PC-9 (cell line): ENCODE data around the gene GLRA1. TPM values are rescaled to one million over a fixed set of nuclear protein-coding genes. Genes with fewer than 3 reads are reported as not detected.

Experiments used
- BruUV-seq: library from RNA; stranded (reverse); fragments of 400-500 nt; replicated peaks from 2 replicates; lab custom pipeline; 2021; lab: Mats Ljungman, UMichigan
- CTCF ChIA-PET: fragments of 300-600 bp; sonication (Branson Sonifier 250); formaldehyde crosslinking; loops from one replicate; lab custom pipeline; 2022; ENCODE audit warnings: antibody characterized with exemption; lab: Charles Lee
- POLR2A ChIA-PET: fragments of 300-600 bp; sonication (Branson Sonifier 250); formaldehyde crosslinking; loops from one replicate; lab custom pipeline; 2022; ENCODE audit warnings: antibody characterized with exemption; ENCODE audit not compliant: unreplicated experiment; lab: Charles Lee
- DNase-seq, 2 experiments: peaks; one replicate each; pipeline versions ENCODE4 v3.0.0 to v3.0.0-alpha.2; 2015 to 2022; ENCODE audit warnings: mixed read lengths in 1 of 2
- H2AFZ ChIP-seq: fragments of 200-600 bp; sonication (generic); 2 replicates; pipeline ENCODE4 v1.8.1; 2017; ENCODE audit warnings: antibody characterized with exemption
- H3F3A ChIP-seq: fragments of 200-600 bp; sonication (generic); 2 replicates; pipeline ENCODE4 v1.8.1; 2017; ENCODE audit warnings: antibody characterized with exemption, mild to moderate bottlenecking, low read depth; ENCODE audit not compliant: insufficient read depth
- H3K27ac ChIP-seq: fragments of 200-600 bp; sonication (generic); 2 replicates; pipeline ENCODE4 v1.6.1; 2016; ENCODE audit warnings: mixed run types
- H3K27me3 ChIP-seq: fragments of 200-600 bp; sonication (generic); 2 replicates; pipeline ENCODE4 v1.6.1; 2016; ENCODE audit warnings: low read depth, mixed run types; ENCODE audit not compliant: insufficient read depth
- H3K36me3 ChIP-seq: fragments of 200-600 bp; sonication (generic); 2 replicates; pipeline ENCODE4 v1.6.1; 2016; ENCODE audit warnings: low read depth, mixed run types
- H3K4me1 ChIP-seq: fragments of 200-600 bp; sonication (generic); replicated peaks from 2 replicates; pipeline ENCODE4 v1.6.1; 2016; ENCODE audit warnings: mixed run types; ENCODE audit not compliant: insufficient read depth
- H3K4me2 ChIP-seq: fragments of 200-600 bp; sonication (generic); 2 replicates; pipeline ENCODE4 v1.6.1; 2017; ENCODE audit warnings: mixed run types
- H3K4me3 ChIP-seq: fragments of 200-600 bp; sonication (generic); 2 replicates; pipeline ENCODE4 v1.6.1; 2016; ENCODE audit warnings: mixed run types
- H3K79me2 ChIP-seq: fragments of 200-600 bp; sonication (generic); 2 replicates; pipeline ENCODE4 v1.6.1; 2017; ENCODE audit warnings: low read depth, mixed run types
- H3K9me2 ChIP-seq: fragments of 200-600 bp; sonication (generic); 2 replicates; pipeline ENCODE4 v1.8.1; 2017; ENCODE audit warnings: mild to moderate bottlenecking; ENCODE audit not compliant: insufficient read depth
- H3K9me3 ChIP-seq: fragments of 200-600 bp; sonication (generic); 2 replicates; pipeline ENCODE4 v1.8.1; 2016; ENCODE audit warnings: low read depth; ENCODE audit not compliant: insufficient read depth
- H4K20me1 ChIP-seq: fragments of 200-600 bp; sonication (generic); 2 replicates; pipeline ENCODE4 v1.8.1; 2017; ENCODE audit not compliant: insufficient read depth
- EZH2 ChIP-seq: fragments of 200-600 bp; sonication (generic); IDR thresholded peaks from 2 replicates; pipeline ENCODE4 v1.8.0; 2017; ENCODE audit warnings: antibody characterized with exemption, low read depth
- intact Hi-C: fragments of 100-400 bp; cut with micrococcal nuclease; formaldehyde crosslinking; loops from one replicate; pipeline ENCODE4 v1.10.0; 2022; ENCODE audit not compliant: unreplicated experiment
- total RNA-seq: library from RNA; stranded (reverse); gene quantifications from 2 replicates; pipeline ENCODE4 v1.2.3, GENCODE V29; 2021
- TF ChIP-seq, protein P1 (sequence below): fragments of 200-600 bp; sonication (generic); conservative IDR thresholded peaks from 2 replicates; pipeline ENCODE4 v1.6.1; 2017; ENCODE audit warnings: mixed run types, antibody characterized with exemption, mild to moderate bottlenecking, moderate library complexity

The GLRA1 gene
- total RNA-seq, 1 experiment from 2014 or later: not detected

- Histone ChIP-seq H4K20me1 (no peaks in the 10 kb centered on the region), H3K4me3 (no peak overlapping the region), H3F3A (no peaks in the 10 kb centered on the region), H3K79me2 (no peaks in the 10 kb centered on the region), H3K4me2 (no peak overlapping the region), H3K27me3 (peaks cover 18% of the 10 kb centered on the region; the same call in 1 of the 2 replicates), H3K4me1 (no peaks in the 10 kb centered on the region), H3K36me3 (no peaks in the 10 kb centered on the region), H3K9me3 (no peaks in the 10 kb centered on the region), H2AFZ (no peak overlapping the region), H3K9me2 (no peaks in the 10 kb centered on the region), H3K27ac (no peak overlapping the region)
- BruUV-seq: no TSS peak
- no peak for TF ChIP-seq EZH2
- TF ChIP-seq, protein P1, sequence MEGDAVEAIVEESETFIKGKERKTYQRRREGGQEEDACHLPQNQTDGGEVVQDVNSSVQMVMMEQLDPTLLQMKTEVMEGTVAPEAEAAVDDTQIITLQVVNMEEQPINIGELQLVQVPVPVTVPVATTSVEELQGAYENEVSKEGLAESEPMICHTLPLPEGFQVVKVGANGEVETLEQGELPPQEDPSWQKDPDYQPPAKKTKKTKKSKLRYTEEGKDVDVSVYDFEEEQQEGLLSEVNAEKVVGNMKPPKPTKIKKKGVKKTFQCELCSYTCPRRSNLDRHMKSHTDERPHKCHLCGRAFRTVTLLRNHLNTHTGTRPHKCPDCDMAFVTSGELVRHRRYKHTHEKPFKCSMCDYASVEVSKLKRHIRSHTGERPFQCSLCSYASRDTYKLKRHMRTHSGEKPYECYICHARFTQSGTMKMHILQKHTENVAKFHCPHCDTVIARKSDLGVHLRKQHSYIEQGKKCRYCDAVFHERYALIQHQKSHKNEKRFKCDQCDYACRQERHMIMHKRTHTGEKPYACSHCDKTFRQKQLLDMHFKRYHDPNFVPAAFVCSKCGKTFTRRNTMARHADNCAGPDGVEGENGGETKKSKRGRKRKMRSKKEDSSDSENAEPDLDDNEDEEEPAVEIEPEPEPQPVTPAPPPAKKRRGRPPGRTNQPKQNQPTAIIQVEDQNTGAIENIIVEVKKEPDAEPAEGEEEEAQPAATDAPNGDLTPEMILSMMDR: no peak
- CTCF ChIA-PET: no interaction called here
- intact Hi-C loops: no loop called here
- no peak for DNase-seq
- POLR2A ChIA-PET: no interaction called here
These were observed 29.2 kb upstream of the GLRA1 start for GRCh38 chr5:151953833-151954232.

DNA sequence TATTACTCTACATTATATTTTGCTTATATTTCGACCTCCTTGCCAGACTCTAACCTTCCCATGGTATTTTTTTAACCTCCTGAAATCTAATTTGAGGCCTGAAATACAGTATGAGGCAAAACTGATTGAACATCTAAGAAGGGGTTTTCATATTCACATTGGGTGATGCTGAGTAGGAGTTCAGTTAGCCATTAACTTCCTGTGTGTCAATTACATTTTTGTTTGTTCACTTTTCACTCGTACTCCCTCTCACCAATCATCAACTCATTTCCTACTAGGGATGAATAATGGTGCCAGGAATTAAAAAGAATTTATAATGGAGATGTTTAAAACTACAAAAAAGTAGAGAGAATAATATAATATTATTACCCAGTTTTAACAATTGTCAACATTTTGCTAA, 27.6 kb upstream of the GLRA1 start:
- no peak for DNase-seq
- BruUV-seq: no TSS peak
- Histone ChIP-seq H3K4me1 (no peaks in the 10 kb centered on the region), H3F3A (no peaks in the 10 kb centered on the region), H3K36me3 (no peaks in the 10 kb centered on the region), H3K9me3 (no peaks in the 10 kb centered on the region), H3K27ac (no peak overlapping the region), H3K4me2 (no peak overlapping the region), H3K9me2 (no peaks in the 10 kb centered on the region), H3K79me2 (no peaks in the 10 kb centered on the region), H2AFZ (no peak overlapping the region), H3K27me3 (peaks cover 12% of the 10 kb centered on the region; the same call in 1 of the 2 replicates), H3K4me3 (no peak overlapping the region), H4K20me1 (no peaks in the 10 kb centered on the region)
- CTCF ChIA-PET: interaction anchor here (0.5 kb wide), 1 partner anchor 28 kb away, joined by 8 read pairs; no protein-coding TSS in a partner anchor
- intact Hi-C loops: no loop called here
- POLR2A ChIA-PET: no interaction called here
- TF ChIP-seq EZH2: no peak
- TF ChIP-seq, protein P1: no peak

GRCh38 chr5:151950706-151951105, 26.1 kb upstream of the GLRA1 start:
- Histone ChIP-seq H4K20me1 (no peaks in the 10 kb centered on the region), H3K4me1 (no peaks in the 10 kb centered on the region), H2AFZ (no peak overlapping the region), H3K27ac (no peak overlapping the region), H3K79me2 (no peaks in the 10 kb centered on the region), H3F3A (no peaks in the 10 kb centered on the region), H3K9me2 (no peaks in the 10 kb centered on the region), H3K4me2 (no peak overlapping the region), H3K9me3 (no peaks in the 10 kb centered on the region), H3K36me3 (no peaks in the 10 kb centered on the region), H3K4me3 (no peak overlapping the region), H3K27me3 (peaks cover 14% of the 10 kb centered on the region; the same call in 1 of the 2 replicates)
- intact Hi-C loops: no loop called here
- CTCF ChIA-PET: interaction anchor here (0.5 kb wide), 1 partner anchor 22 kb away, joined by 3 read pairs; no protein-coding TSS in a partner anchor
- no peak for DNase-seq
- POLR2A ChIA-PET: no interaction called here
- TF ChIP-seq, protein P1: no peak
- no TSS peak for BruUV-seq
